GM18517 (cell line): ENCODE results near the gene CD4.
"Not testable (repeated sequence)": the region's sequence is repeated elsewhere in the genome, so short reads cannot be mapped to it uniquely, and the experiment has no call there.

Experiments
- ATAC-seq: cut with Tn5 transposase; IDR thresholded peaks from one replicate; pipeline ENCODE4 v1.9.1; 2021; ENCODE audit warnings: mild to moderate bottlenecking, moderate library complexity; ENCODE audit not compliant: unreplicated experiment

Gene CD4

GRCh38 chr12:6866163-6866919, 77.0 kb downstream of the CD4 start:
- ATAC-seq, result no peak

DNA sequence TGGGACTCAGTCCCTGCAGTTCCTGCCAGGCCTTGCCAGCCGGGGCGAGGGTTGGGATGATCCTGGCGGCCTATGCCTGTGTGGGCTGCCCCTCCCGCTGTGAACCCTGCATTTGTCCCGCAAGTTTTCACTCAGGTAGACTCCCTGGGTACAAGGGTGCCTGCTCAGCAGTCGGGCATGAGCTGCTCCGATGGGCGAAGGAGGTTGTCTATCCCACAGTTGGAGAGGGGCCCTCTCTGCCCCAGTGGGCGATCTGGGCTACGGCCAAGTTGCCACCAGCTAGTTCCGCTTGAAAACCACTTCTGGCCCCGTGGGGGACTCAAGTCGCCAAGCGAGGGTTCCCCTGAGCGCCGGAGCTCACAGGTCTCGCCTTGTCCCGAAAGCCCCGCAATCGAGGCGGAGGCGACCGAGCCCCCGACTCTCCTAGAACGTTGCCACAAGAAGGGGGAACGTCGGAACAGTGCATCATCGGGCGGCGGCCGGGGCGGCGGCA, 77.6 kb downstream of the CD4 start:
- ATAC-seq, result no peak

- ATAC-seq, result no peak
Measured at GRCh38 chr12:6867413-6868210, 78.3 kb downstream of the CD4 start, which contains the start of gene TPI1. TPI1 (plus strand) TSS chr12:6867531; CDS start chr12:6867567, 36 bp downstream.

GRCh38 chr12:6868211-6869048, 79.1 kb downstream of the CD4 start:
- no peak for ATAC-seq

- ATAC-seq, result no peak
Measured at GRCh38 chr12:6869049-6870021, 80.0 kb downstream of the CD4 start.

- ATAC-seq, result not testable (repeated sequence)
Measured at GRCh38 chr12:6870304-6870703, 81.0 kb downstream of the CD4 start.
